GM23248 (cell line): ENCODE data around the gene TTC39C. TPM values are rescaled to one million over a fixed set of nuclear protein-coding genes. Genes with fewer than 3 reads are reported as not detected.
"Not testable (repeated sequence)": the region's sequence is repeated elsewhere in the genome, so short reads cannot be mapped to it uniquely, and the experiment has no call there.

Source experiments
- DNase-seq: peaks from one replicate; pipeline ENCODE4 v3.0.0-alpha.2; 2015
- H2AFZ ChIP-seq: fragments of 200-600 bp; sonication (generic); 2 replicates; pipeline ENCODE4 v1.6.1; 2016; ENCODE audit warnings: antibody characterized with exemption
- H3F3A ChIP-seq: fragments of 200-600 bp; sonication (generic); 2 replicates; pipeline ENCODE4 v1.6.1; 2016; ENCODE audit warnings: mild to moderate bottlenecking, antibody characterized with exemption, mixed run types; ENCODE audit not compliant: insufficient read depth
- H3K27ac ChIP-seq: fragments of 200-600 bp; sonication (generic); 2 replicates; pipeline ENCODE4 v1.5.1; 2016; ENCODE audit warnings: mild to moderate bottlenecking
- H3K27me3 ChIP-seq: fragments of 200-600 bp; sonication (generic); replicated peaks from 2 replicates; pipeline ENCODE4 v1.6.1; 2016; ENCODE audit warnings: mild to moderate bottlenecking; ENCODE audit not compliant: insufficient read depth
- H3K36me3 ChIP-seq: fragments of 200-600 bp; sonication (generic); 2 replicates; pipeline ENCODE4 v1.6.1; 2016; ENCODE audit warnings: low read depth, mild to moderate bottlenecking
- H3K4me1 ChIP-seq: fragments of 200-600 bp; sonication (generic); 2 replicates; pipeline ENCODE4 v1.6.1; 2016; ENCODE audit warnings: mild to moderate bottlenecking; ENCODE audit not compliant: insufficient read depth
- H3K4me2 ChIP-seq: fragments of 200-600 bp; sonication (generic); one replicate; pipeline ENCODE4 v1.6.1; 2016; ENCODE audit warnings: mild to moderate bottlenecking; ENCODE audit not compliant: unreplicated experiment
- H3K4me3 ChIP-seq: fragments of 200-600 bp; sonication (generic); 2 replicates; pipeline ENCODE4 v1.5.1; 2016; ENCODE audit warnings: mild to moderate bottlenecking
- H3K79me2 ChIP-seq: fragments of 200-600 bp; sonication (generic); 2 replicates; pipeline ENCODE4 v1.6.1; 2016; ENCODE audit warnings: mild to moderate bottlenecking; ENCODE audit not compliant: insufficient read depth
- H3K9ac ChIP-seq: fragments of 200-600 bp; sonication (generic); 2 replicates; pipeline ENCODE4 v1.6.1; 2016; ENCODE audit warnings: mild to moderate bottlenecking
- H3K9me2 ChIP-seq: fragments of 200-600 bp; sonication (generic); 2 replicates; pipeline ENCODE4 v1.6.1; 2016; ENCODE audit warnings: mixed run types, mild to moderate bottlenecking, moderate library complexity; ENCODE audit not compliant: insufficient read depth
- H3K9me3 ChIP-seq: fragments of 200-600 bp; sonication (generic); one replicate; pipeline ENCODE4 v1.6.1; 2017; ENCODE audit warnings: low read depth
- H4K20me1 ChIP-seq: fragments of 200-600 bp; sonication (generic); 2 replicates; pipeline ENCODE4 v1.6.0; 2016; ENCODE audit not compliant: insufficient read depth
- EZH2 ChIP-seq: fragments of 200-600 bp; sonication (generic); IDR thresholded peaks from 2 replicates; pipeline ENCODE4 v1.6.1; 2018; ENCODE audit warnings: antibody characterized with exemption, mild to moderate bottlenecking; ENCODE audit not compliant: insufficient read depth, poor library complexity, severe bottlenecking
- EZH2phosphoT487 ChIP-seq: fragments of 200-600 bp; sonication (generic); IDR thresholded peaks from 2 replicates; pipeline ENCODE4 v1.6.1; 2018; ENCODE audit warnings: antibody characterized with exemption, moderate library complexity, mild to moderate bottlenecking, low read depth; ENCODE audit not compliant: insufficient read depth
- WGBS, 2 experiments: methylation state at CpG; one replicate each; pipeline ENCODE4 v1.1.6; 2015 to 2017; ENCODE audit warnings: low lambda C conversion rate in 2 of 2, low coverage in 1 of 2; ENCODE audit errors: missing lambda C conversion rate in 2 of 2; 5-methylcytosine and 5-hydroxymethylcytosine counted together
- in situ Hi-C: fragments of 300-500 bp; cut with MboI; formaldehyde crosslinking; loops from 2 replicates; pipeline ENCODE4 v1.15.0; 2020
- polyA plus RNA-seq: library from polyadenylated mRNA; unstranded; fragments of >200 nt; fragmentation: Nextera tagmentation; extraction: Ambion mirVana; gene quantifications from 2 replicates; pipeline ENCODE4 v1.2.1, GENCODE V29; 2016
- total RNA-seq: library from RNA; depleted of rRNA; stranded (reverse); fragments of >200 nt; shearing (Covaris generic); gene quantifications from 2 replicates; pipeline ENCODE4 v1.2.3, GENCODE V29; 2014

TTC39C gene
- total and polyA plus RNA-seq, 2 experiments from 2014 or later, result 15.7 to 24.3 TPM

- no peak for TF ChIP-seq EZH2
- no peak for TF ChIP-seq EZH2phosphoT487
- Histone ChIP-seq H3K9ac (no peak overlapping the region), H3K27ac (no peak overlapping the region), H2AFZ (no peak overlapping the region), H3K4me2 (no peak overlapping the region), H4K20me1 (no peaks in the 10 kb centered on the region), H3K9me2 (no peaks in the 10 kb centered on the region), H3K27me3 (no peaks in the 10 kb centered on the region), H3K4me3 (no peak overlapping the region), H3K9me3 (no peaks in the 10 kb centered on the region), H3K79me2 (peaks cover under 1% of the 10 kb centered on the region; the same call in 1 of the 2 replicates), H3K4me1 (peaks cover 4% of the 10 kb centered on the region; the same call in 1 of the 2 replicates), H3F3A (no peaks in the 10 kb centered on the region), H3K36me3 (peaks cover 9% of the 10 kb centered on the region)
- DNase-seq, result no peak
- whole genome bisulfite sequencing, 2 experiments, result 78 to 90% methylated on average over 7 of the region's 7 CpGs
- in situ Hi-C loops, result no loop called here
Observed at GRCh38 chr18:24068945-24069693, 54.6 kb downstream of the TTC39C start.

- H3K4me2 ChIP-seq, result no peak overlapping the region
- H3K4me1 ChIP-seq, result peaks cover 6% of the 10 kb centered on the region; the same call in 1 of the 2 replicates
- no peaks in the 10 kb centered on the region for H3K79me2 ChIP-seq
- H3F3A ChIP-seq, result peaks cover 8% of the 10 kb centered on the region; the same call in 1 of the 2 replicates
- in situ Hi-C loops, result no loop called here
- 96 to 98% methylated on average over 9 of the region's 9 CpGs for WGBS, 2 experiments
- H3K9me2 ChIP-seq, result no peaks in the 10 kb centered on the region
- no peaks in the 10 kb centered on the region for H4K20me1 ChIP-seq
- H3K27me3 ChIP-seq, result no peaks in the 10 kb centered on the region
- peaks cover 9% of the 10 kb centered on the region for H3K36me3 ChIP-seq
- DNase-seq, result no peak
- no peak overlapping the region for H3K27ac ChIP-seq
- H2AFZ ChIP-seq, result no peak overlapping the region
- TF ChIP-seq EZH2 (no peak), EZH2phosphoT487 (no peak)
- H3K9me3 ChIP-seq, result no peaks in the 10 kb centered on the region
- no peak overlapping the region for H3K4me3 ChIP-seq
- no peak overlapping the region for H3K9ac ChIP-seq
Observed at GRCh38 chr18:24071029-24071428, 56.5 kb downstream of the TTC39C start.

- no peak overlapping the region for H3K4me2 ChIP-seq
- no peaks in the 10 kb centered on the region for H3K79me2 ChIP-seq
- H3K9ac ChIP-seq, result no peak overlapping the region
- TF ChIP-seq EZH2phosphoT487 (no peak), EZH2 (no peak)
- no peak overlapping the region for H3K27ac ChIP-seq
- no peaks in the 10 kb centered on the region for H4K20me1 ChIP-seq
- H2AFZ ChIP-seq, result no peak overlapping the region
- peaks cover 12% of the 10 kb centered on the region for H3F3A ChIP-seq
- peaks cover 9% of the 10 kb centered on the region for H3K36me3 ChIP-seq
- in situ Hi-C loops, result no loop called here
- no peak for DNase-seq
- no peak overlapping the region for H3K4me3 ChIP-seq
- no peaks in the 10 kb centered on the region for H3K9me3 ChIP-seq
- H3K9me2 ChIP-seq, result no peaks in the 10 kb centered on the region
- H3K27me3 ChIP-seq, result no peaks in the 10 kb centered on the region
- peaks cover 5% of the 10 kb centered on the region; the same call in 1 of the 2 replicates for H3K4me1 ChIP-seq
Observed at GRCh38 chr18:24071779-24072178, 57.2 kb downstream of the TTC39C start.

GRCh38 chr18:24072743-24073142 is 58.2 kb downstream of the TTC39C start:
- WGBS, 2 experiments, result 87 to 100% methylated on average over 1 of the region's 1 CpG
- H3K36me3 ChIP-seq, result peaks cover 6% of the 10 kb centered on the region; the same call in 1 of the 2 replicates
- DNase-seq, result no peak
- H3K27ac ChIP-seq, result no peak overlapping the region
- H3K4me2 ChIP-seq, result no peak overlapping the region
- peaks cover 5% of the 10 kb centered on the region; the same call in 1 of the 2 replicates for H3K4me1 ChIP-seq
- no peak overlapping the region for H2AFZ ChIP-seq
- no peak overlapping the region for H3K4me3 ChIP-seq
- no peaks in the 10 kb centered on the region for H3K9me2 ChIP-seq
- H3F3A ChIP-seq, result peaks cover 19% of the 10 kb centered on the region
- no peaks in the 10 kb centered on the region for H3K79me2 ChIP-seq
- H3K27me3 ChIP-seq, result no peaks in the 10 kb centered on the region
- no peak overlapping the region for H3K9ac ChIP-seq
- no peaks in the 10 kb centered on the region for H3K9me3 ChIP-seq
- in situ Hi-C loops, result no loop called here
- TF ChIP-seq EZH2, result no peak
- no peak for TF ChIP-seq EZH2phosphoT487
- no peaks in the 10 kb centered on the region for H4K20me1 ChIP-seq

GRCh38 chr18:24073791-24074190 is 59.2 kb downstream of the TTC39C start:
- H3K27ac ChIP-seq, result no peak overlapping the region
- no peak for TF ChIP-seq EZH2phosphoT487

GRCh38 chr18:24074757-24075156 is 60.2 kb downstream of the TTC39C start:
- H3K4me2 ChIP-seq, H2AFZ ChIP-seq, H3K36me3 ChIP-seq, H3K4me3 ChIP-seq, H3K79me2 ChIP-seq, DNase-seq, H3K27me3 ChIP-seq, H3K9ac ChIP-seq, H3K27ac ChIP-seq, H3K9me3 ChIP-seq, H4K20me1 ChIP-seq, in situ Hi-C loops, H3K4me1 ChIP-seq, H3K9me2 ChIP-seq: not testable (repeated sequence)
- peaks cover 19% of the 10 kb centered on the region for H3F3A ChIP-seq
- 100% methylated on average over 4 of the region's 4 CpGs for WGBS, 2 experiments

More at GRCh38 chr18:24073791-24074190, 59.2 kb downstream of the TTC39C start:
- no peaks in the 10 kb centered on the region for H3K9me2 ChIP-seq
- no peaks in the 10 kb centered on the region for H4K20me1 ChIP-seq
- H3K9me3 ChIP-seq, result no peaks in the 10 kb centered on the region
- H3K79me2 ChIP-seq, result no peaks in the 10 kb centered on the region
- no peak overlapping the region for H3K4me3 ChIP-seq
- peaks cover 5% of the 10 kb centered on the region; the same call in 1 of the 2 replicates for H3K4me1 ChIP-seq
- H3K27me3 ChIP-seq, result no peaks in the 10 kb centered on the region
- no peak for DNase-seq
- no peak overlapping the region for H3K9ac ChIP-seq
- H2AFZ ChIP-seq, result no peak overlapping the region
- in situ Hi-C loops, result no loop called here
- H3K4me2 ChIP-seq, result no peak overlapping the region
- H3F3A ChIP-seq, result peaks cover 19% of the 10 kb centered on the region
- 0 out of 2 replicates have a peak, but pooled peaks cover 3% of the 10 kb centered on the region for H3K36me3 ChIP-seq
